A673 (cell line): ENCODE data around the gene PDS5A.

Experiments used
- EZH2 ChIP-seq: fragments of 200-600 bp; sonication (generic); IDR thresholded peaks from 2 replicates; pipeline ENCODE4 v1.6.1; 2017; ENCODE audit warnings: borderline replicate concordance, low read depth, mild to moderate bottlenecking, mixed read lengths, antibody characterized with exemption, low read length; ENCODE audit not compliant: poor library complexity, severe bottlenecking
- TF ChIP-seq, protein P1 (sequence below): fragments of 300-800, 200-600 bp; sonication (generic); conservative IDR thresholded peaks from 2 replicates; pipeline ENCODE4 v1.5.1; 2017; ENCODE audit warnings: low read depth, mild to moderate bottlenecking, antibody characterized with exemption, low read length, moderate library complexity, mixed read lengths

- TF ChIP-seq, protein P1, sequence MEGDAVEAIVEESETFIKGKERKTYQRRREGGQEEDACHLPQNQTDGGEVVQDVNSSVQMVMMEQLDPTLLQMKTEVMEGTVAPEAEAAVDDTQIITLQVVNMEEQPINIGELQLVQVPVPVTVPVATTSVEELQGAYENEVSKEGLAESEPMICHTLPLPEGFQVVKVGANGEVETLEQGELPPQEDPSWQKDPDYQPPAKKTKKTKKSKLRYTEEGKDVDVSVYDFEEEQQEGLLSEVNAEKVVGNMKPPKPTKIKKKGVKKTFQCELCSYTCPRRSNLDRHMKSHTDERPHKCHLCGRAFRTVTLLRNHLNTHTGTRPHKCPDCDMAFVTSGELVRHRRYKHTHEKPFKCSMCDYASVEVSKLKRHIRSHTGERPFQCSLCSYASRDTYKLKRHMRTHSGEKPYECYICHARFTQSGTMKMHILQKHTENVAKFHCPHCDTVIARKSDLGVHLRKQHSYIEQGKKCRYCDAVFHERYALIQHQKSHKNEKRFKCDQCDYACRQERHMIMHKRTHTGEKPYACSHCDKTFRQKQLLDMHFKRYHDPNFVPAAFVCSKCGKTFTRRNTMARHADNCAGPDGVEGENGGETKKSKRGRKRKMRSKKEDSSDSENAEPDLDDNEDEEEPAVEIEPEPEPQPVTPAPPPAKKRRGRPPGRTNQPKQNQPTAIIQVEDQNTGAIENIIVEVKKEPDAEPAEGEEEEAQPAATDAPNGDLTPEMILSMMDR, result no peak
- no peak for TF ChIP-seq EZH2
Measured at GRCh38 chr4:39931441-39931901, 46.2 kb downstream of the PDS5A start.
